GM21723 (cell line): ENCODE results near the gene KCNQ2.

ENCODE experiments used
- ATAC-seq: cut with Tn5 transposase; IDR thresholded peaks from one replicate; pipeline ENCODE4 v1.9.1; 2021; ENCODE audit warnings: mild to moderate bottlenecking, moderate library complexity; ENCODE audit not compliant: unreplicated experiment

Gene KCNQ2

DNA sequence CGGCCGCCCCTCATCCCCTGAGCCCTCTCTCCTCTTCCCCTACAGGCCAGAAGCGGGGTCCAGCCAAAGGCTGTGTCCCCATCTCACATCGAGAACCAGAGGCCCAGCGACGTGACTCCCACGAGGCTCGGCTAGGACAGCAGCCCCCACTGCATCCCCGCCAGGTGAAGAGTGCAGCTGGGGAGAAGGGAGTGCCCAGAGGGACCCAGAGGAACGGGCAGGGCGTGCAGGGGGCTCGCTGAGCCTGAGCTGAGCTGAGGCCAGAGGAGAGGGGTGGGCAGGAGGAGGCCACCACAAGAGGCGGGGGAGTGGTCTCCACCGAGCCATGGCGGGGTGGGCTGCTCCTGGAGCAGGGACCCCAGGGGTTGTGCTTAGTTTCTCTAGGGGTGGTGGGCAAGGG is 32.6 kb downstream of the KCNQ2 start:
- ATAC-seq = no peak

DNA sequence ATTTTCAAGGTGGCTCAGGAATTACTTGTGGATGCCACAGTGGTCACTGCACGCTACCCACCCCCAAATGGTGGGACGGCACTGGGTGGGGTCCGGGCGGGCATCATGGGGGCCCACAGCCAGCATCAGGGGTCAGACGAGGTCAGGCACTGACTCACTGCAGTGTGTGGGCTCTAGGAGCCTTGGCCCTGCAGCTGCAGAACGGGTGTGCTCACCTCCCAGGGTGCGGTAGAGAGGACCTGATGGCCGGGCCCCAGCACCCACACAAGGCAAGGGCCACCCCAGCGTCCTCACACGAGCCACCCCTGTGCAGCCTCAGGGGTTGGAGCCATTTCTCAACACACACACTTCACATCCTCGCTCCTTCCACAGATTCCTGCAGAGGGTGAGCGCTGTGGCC is 34.3 kb downstream of the KCNQ2 start:
- ATAC-seq = no peak

DNA sequence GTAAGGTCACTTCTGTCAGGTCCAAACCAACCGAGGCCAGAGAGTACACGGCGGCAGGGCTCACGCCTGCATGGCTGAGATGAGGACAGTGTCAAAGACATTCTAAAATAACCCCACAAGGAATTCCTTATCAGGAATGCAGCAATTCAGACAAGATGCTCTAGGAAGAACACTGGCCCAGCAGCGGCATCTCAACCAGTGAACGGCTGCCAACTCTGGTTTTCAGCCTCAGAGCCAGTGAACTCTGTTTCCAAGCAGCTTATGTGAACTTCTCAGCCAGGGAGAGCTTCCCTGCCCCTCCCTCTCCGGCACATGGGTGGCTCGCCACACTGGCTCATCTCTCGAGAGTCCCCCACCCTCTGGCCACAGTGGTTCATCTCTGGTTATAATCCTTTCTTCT is 36.9 kb downstream of the KCNQ2 start:
- no peak for ATAC-seq

DNA sequence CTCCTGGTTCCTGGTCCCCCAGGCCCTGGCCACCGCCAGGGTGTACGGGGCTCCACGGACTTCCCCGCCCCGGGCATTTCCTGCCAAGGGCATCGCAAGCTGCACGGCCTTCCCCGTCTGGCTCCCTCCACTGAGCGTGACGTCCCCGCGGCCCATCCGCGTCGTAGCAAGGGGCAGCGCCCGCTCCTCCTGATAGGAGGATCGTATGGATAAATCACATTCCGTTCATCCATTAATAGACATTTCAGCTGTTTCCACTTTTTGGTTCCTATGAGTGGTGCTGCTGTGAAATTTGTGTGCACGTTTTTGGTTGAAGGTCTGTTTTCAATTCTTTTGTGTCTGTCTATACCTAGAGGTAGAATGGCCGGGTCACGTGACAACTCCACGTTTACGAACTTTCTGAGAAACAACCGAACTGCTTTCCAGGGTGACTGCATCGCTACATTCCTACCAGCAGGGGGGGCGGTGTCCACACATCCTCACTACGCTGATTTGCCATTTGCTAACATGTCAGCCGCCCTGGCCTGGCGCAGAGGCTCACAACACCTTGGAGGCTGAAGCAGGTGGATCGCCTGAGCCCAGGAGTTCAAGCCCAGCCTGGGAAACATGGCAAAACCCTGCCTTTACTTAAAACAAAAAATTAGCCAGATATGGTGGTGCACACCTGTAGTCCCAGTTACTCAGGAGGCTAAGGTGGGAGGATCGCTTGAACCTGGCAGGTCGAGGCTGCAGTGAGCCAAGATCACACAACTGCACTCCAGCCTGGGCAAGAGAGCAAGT is 37.7 kb downstream of the KCNQ2 start:
- no peak for ATAC-seq

DNA sequence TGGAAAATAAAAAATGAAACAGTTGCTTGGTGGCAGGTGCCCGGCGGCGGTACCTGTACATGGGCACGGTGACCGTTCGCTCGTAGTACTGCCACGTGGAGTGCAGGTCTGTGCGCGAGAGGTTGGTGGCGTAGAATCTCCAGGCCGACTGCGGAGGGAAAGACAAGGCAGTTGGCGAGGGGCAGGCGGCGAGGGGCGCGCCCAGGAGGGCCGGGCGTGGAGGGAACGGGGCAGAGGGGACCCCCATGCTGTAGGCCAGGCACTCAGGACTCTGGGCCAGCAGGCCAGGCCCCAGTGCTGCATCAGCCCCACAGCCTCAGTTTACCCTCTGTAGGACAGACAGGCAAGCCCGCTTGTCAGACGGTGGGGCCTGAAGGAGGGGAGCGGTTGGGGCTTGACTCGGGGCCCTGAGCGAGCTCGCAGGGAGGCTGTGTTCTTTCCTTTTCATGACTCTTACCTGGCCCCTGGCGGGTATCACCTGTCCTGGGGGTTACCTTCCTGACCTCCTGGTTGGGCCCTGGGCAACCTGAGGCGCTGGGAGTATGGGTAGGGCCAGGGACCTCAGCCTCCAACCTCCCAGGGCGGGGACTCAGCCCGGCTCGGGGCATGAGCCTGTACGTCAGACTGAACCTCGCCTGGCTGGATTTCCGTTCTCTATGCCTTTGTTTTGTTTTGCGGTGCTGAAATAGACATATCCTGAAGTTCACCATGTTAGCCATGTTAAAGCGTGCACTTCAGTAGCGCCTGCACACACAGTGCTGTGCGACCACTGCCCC is 38.5 kb downstream of the KCNQ2 start:
- ATAC-seq = no peak

DNA sequence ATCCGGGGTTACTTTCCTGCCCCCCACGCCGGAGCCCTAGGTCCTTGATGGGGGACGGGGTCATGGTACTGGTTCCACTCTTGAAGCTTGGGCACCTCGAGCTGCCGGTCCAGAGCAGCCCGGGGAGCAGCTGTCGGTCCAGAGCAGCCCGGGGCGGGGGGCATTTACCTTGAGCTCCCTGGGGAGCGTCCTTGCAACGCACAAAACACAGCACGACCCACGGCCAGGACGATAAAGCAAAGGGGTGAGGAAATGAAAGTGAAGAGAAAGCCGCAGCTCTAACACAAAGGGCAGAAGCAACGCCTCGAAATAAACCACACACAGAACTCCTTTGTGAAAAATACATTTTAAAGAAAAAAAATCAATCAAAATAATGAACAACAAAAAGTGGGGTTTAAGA is 39.1 kb downstream of the KCNQ2 start:
- no peak for ATAC-seq

DNA sequence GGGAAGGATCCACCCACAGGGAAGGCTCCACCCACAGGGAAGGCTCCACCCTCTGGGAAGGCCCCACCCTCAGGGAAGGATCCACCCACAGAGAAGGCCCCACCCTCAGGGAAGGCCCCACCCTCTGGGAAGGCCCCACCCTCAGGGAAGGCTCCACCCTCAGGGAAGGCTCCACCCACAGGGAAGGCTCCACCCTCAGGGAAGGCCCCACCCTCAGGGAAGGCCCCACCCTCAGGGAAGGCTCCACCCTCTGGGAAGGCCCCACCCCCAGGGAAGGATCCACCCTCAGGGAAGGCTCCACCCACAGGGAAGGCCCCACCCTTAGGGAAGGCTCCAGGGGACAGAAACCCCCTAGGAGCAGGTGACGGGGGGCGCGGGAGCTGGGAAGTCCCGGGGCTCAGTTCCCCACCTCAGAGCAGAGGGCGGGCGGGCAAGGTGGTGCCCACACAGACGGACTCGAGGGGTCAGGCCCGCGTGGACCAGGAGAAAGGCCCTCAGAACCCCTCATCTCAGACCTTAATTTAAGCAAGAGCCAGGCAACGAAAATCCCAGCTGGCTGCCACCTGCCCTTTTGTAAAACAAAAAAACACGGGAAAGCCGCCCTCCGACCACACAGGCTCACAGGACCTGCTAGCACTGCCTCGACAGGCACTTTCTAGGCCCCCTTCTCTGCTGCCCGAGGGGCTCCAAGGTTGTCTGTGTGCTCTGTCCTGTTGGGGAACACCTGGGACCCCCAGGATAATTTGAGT is 39.7 kb downstream of the KCNQ2 start:
- no peak for ATAC-seq

DNA sequence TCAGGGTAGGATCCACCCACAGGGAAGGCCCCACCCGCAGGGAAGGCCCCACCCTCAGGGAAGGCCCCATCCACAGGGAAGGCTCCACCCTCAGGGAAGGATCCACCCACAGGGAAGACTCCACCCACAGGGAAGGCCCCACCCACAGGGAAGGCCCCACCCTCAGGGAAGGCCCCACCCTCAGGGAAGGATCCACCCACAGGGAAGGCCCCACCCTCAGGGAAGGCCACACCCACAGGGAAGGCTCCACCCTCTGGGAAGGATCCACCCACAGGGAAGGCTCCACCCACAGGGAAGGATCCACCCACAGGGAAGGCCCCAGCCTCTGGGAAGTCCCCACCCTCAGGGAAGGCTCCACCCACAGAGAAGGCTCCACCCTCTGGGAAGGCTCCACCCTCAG is 40.5 kb downstream of the KCNQ2 start:
- no peak for ATAC-seq

DNA sequence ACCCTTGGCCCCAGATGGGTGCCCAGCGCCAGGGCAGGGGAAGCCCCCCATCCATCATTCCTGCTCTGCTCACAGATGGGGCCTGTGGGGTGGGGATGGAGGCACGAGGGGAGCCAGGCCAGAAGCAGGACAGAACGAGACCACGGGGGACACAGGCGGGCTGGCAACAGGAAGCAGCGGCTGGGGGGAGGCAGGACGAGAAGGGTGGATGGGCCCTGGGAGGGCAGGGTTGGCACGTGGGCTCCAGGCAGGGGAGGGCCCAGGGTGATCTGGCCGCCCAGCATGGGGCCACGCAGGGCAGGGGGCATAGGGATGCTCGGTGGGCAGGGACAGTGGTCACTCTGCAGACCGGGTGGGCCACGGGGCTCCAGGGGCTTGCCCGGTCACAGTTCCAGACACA is 41.6 kb downstream of the KCNQ2 start:
- no peak for ATAC-seq

DNA sequence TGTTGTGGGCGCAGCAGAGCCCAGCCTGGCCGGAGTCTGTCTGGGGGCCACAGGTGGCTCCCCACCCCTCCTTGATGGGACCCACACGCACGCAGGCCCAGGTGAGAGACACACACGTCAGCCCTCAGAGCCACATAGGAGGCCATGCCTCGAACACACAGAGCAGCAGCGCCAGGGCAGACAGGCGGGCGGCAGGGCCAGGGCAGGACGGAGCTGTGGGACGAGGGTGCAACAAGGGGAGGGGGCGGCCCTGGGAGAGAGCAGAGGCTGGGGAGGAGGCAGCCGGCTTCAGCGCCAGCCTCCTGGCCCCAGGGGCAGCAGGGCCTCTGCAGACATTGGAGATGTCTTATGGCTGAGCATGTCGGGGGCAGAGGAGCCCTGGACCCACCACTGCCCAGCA is 42.5 kb downstream of the KCNQ2 start:
- ATAC-seq = no peak

DNA sequence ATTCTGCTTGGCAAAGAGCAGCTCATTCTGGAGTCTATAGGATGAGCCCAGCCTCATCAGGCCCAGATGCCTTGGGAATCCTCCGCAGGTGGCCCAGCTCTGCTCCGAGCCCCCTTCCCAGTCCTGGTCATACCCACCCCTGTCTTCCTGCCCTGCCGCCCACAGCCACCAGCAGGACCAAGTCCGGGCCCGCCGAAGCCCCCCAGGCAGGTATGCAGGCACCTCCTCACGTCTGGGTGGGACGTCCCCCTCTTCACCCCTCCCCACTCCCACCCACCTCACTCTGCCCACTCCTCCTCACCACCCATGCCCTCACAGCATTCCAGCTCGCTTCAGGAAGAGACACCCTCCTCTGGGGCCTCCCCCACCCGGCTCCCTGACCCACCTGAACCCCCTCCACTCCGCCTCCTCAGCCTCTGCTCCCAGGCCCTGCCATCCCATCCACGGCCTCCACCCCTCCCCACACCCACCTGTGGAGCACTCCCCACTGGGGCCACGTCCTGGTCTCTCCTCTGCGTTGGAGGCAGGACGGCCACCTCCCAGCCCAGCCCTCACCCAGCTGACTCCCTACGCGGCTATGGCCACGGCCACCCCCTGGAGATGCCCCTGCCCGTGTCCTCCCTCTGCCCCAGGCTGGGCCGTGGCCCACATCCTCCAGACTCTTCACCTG is 43.4 kb downstream of the KCNQ2 start:
- ATAC-seq = no peak

DNA sequence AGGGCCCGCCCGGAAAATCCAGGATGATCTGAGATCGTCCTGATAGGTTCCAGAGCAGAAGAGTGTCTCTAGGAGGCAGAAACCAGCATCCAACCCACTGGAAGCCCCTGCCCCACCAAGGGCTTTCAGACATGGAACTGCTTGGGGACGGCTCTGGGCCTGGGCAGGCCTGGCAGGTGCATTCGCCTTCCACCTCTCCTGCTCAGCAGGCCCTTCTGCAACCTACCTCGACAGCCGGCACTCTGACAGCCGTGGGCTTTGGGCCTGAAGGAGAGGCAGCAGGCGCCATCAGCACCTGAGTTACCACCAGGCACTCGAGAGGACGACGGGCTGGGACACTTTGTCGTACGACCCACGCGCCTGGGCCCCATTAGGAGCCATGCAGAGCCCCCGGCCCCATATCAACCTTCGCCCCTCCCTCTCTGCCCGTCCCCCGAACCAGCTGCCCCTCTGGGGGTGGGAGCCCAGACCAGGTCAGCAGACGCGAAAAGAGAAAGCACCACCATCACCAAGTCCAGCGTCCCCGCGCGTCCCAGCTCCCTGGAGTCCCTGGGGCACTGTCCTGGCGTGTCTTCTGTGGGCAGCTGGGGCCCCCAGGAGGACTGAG is 44.6 kb downstream of the KCNQ2 start:
- ATAC-seq = no peak

DNA sequence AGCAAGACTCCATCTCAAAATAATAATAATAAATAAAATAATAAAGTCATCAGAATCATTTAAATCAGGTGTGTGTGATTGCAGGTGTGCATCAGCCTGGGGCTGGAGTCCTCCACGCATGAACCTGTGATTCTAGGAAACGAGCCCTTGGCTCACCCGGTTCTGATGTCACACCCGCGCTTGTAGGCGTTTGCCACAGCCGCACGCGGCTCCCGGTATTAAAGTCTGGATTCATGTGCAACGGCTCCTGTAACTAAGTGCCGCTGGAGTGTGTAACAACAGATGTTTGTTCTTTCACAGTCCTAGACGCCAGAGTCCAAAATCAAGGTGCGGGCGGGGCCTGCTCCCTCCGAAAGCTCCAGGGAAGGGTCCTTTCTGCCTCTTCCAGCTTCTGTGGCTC is 45.2 kb downstream of the KCNQ2 start:
- no peak for ATAC-seq

DNA sequence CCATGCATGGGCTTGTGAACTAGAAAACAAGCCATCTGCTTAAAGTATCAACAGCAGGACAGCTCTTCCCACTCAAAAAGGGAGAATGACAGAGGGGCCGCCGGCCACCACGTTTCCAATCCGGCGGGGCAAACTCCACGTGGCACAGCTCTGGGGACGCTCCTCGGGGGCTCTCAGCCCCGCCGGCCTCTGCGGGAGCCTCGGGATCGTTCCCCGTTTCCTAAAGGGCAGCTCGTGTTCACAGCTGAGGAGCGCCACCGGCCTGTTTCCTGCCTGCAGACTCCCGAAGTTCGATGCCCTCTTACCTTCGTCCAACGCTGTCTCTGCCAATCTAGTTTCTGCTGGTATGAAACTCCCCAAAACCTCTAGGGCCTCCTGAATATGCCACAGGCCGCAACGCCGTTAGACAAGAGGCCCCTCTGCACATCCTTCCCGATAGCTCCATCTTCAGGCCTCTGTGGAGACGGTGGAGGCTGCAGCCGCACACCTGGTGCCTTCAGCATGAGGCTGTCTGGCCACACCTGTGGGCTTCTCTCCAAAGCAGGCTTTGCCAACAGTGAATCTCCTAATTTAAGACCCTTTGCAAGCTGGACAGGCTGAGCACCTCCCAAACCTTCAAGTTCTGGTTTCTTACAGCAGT is 46.5 kb downstream of the KCNQ2 start:
- no peak for ATAC-seq

DNA sequence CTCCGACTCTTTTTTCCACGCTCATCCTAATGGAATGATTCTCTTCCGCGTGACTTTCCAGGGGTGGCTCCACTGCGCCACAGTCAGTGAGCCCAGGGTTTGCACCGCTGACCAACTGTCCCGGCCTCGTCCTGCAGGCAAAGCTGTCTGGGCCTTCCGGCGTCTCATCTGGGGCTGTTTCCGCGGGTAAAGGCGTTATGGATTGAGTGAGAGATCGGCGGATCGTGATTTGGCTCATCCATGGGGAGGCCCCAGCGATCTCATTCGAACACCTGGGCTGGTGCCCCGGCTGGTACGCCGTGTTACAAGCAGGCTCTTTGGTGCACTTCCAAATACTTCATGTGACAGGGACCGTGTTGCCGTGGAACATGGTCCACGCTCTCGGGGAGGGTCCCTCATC is 47.8 kb downstream of the KCNQ2 start:
- no peak for ATAC-seq

DNA sequence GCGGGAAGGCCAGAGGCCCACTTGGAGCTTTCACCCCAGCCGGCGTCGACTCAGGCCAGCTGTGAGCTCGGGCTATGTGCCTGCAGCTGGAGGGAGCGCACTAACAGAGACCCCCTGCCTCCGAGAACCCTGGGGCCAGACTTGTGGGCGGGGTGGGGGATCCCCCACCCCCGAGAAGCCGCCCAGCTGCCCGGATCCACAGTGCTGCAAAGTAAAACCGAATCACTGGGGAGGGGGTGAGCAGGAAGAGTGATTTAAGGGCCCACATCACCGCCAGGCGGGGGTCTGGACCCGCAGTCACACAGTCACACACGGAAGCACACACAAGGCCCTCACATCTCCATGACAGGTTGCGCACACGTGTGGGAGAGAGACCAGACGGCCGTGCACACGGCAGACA is 48.7 kb downstream of the KCNQ2 start:
- no peak for ATAC-seq

DNA sequence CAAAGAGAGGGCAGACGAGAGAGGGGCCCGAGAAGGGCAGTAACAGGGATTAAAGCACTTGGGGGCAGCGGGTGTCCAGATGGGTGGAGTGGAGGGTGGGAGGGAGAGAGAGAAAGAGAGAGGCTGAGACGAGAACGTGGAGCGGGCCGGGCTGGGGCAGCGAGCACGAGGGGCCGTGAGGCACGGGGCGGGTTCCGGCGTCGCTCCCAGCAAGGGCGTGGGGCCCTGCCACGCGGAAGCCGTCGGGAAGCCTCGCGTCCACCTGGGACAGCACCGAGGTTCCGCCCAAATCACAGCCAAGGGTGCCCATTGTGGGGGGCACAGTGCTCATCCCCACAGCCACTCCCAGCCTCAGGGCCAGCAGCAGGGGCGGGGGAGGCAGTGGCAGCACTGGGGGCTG is 49.8 kb downstream of the KCNQ2 start:
- no peak for ATAC-seq

DNA sequence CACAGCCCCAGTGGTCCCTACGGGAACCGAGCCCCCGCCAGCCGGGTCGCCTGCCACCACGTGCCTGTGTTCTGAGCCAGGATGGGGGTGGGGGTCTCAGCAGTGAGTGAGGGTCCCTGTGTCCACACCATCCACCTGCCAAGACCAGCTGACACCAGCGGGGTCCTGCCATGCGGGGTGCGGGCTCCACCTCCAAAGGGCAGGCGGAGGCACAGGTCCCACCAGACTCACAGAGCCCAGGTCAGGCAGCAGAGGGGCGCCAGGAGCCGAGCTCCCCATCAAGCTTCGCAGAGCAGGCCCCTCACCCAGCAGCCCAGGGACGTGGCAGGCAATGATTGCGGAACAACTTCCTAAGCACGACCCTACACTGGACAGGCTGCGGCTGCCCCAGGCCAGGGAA is 50.5 kb downstream of the KCNQ2 start:
- ATAC-seq = no peak

DNA sequence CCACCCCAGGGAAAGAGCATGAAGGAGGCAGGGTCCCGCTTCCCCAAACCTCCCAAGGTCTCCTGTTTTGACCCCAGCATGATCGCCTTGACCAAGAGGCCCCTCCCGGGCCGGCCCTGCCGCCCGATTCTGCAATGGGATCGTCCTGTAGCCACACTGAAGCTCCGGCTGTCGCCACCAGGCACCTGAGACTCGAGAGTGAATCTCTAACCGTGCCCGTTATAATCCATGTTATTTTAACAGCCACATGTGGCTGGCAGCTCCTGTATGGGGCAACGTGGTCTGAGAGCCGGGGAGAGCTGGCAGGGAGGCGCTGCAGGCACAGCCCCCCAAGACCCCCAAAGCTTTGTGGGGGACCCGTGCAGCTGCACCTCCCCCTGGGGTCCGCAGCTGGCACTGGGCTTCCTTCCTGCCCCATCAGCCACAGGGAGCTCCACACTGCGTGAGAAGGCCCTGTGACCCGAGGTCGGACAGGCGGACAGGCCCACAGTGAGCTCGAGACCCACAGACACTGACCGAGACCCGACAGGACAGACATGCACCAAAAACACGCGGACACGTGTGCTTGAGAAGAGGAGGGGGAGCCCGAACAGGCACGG is 51.3 kb downstream of the KCNQ2 start:
- no peak for ATAC-seq
